Kidney epithelial cell (primary cell): ENCODE measurements around the gene COQ8A. TPM values are rescaled to one million over a fixed set of nuclear protein-coding genes. Genes with fewer than 3 reads are reported as not detected.

Experiments
- DNase-seq: peaks from one replicate; pipeline ENCODE4 v3.0.0-alpha.2; 2010; ENCODE audit warnings: low read depth
- H3K27me3 ChIP-seq: 2 replicates; pipeline ENCODE4 v1.6.0; 2011; ENCODE audit warnings: low read length; ENCODE audit not compliant: control insufficient read depth, insufficient read depth
- H3K36me3 ChIP-seq: 2 replicates; pipeline ENCODE4 v1.5.1; 2011; ENCODE audit warnings: low read length; ENCODE audit not compliant: control insufficient read depth, insufficient read depth
- H3K4me3 ChIP-seq: 2 replicates; pipeline ENCODE4 v1.5.1; 2011; ENCODE audit warnings: low read depth, mild to moderate bottlenecking, control low read depth, low read length
- total RNA-seq: library from RNA; depleted of rRNA; stranded (reverse); fragments of >200 nt; gene quantifications from 2 replicates; pipeline ENCODE4 v1.2.3, GENCODE V29; 2015
- TF ChIP-seq, protein P1 (sequence below): IDR thresholded peaks from 2 replicates; pipeline ENCODE4 v1.5.1; 2011; ENCODE audit warnings: mild to moderate bottlenecking, moderate library complexity, low read length, control low read depth, inconsistent platforms; ENCODE audit not compliant: insufficient read depth, poor library complexity, severe bottlenecking

Gene COQ8A
- total RNA-seq, 1 donor from 2014 or later = 11.8 TPM

GRCh38 chr1:227032396-227032795 lies 92.3 kb downstream of the COQ8A start:
- no peaks in the 10 kb centered on the region for H3K27me3 ChIP-seq
- TF ChIP-seq, protein P1, sequence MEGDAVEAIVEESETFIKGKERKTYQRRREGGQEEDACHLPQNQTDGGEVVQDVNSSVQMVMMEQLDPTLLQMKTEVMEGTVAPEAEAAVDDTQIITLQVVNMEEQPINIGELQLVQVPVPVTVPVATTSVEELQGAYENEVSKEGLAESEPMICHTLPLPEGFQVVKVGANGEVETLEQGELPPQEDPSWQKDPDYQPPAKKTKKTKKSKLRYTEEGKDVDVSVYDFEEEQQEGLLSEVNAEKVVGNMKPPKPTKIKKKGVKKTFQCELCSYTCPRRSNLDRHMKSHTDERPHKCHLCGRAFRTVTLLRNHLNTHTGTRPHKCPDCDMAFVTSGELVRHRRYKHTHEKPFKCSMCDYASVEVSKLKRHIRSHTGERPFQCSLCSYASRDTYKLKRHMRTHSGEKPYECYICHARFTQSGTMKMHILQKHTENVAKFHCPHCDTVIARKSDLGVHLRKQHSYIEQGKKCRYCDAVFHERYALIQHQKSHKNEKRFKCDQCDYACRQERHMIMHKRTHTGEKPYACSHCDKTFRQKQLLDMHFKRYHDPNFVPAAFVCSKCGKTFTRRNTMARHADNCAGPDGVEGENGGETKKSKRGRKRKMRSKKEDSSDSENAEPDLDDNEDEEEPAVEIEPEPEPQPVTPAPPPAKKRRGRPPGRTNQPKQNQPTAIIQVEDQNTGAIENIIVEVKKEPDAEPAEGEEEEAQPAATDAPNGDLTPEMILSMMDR = no peak
- no peaks in the 10 kb centered on the region for H3K36me3 ChIP-seq
- no peak for DNase-seq
- no peak overlapping the region for H3K4me3 ChIP-seq

GRCh38 chr1:227033880-227034279 lies 93.8 kb downstream of the COQ8A start:
- no peaks in the 10 kb centered on the region for H3K27me3 ChIP-seq
- TF ChIP-seq, protein P1 = no peak
- H3K4me3 ChIP-seq = no peak overlapping the region
- DNase-seq = no peak
- H3K36me3 ChIP-seq = peaks cover 2% of the 10 kb centered on the region

GRCh38 chr1:227035316-227035715 lies 95.2 kb downstream of the COQ8A start:
- DNase-seq = no peak
- Histone ChIP-seq H3K4me3 (no peak overlapping the region), H3K27me3 (no peaks in the 10 kb centered on the region), H3K36me3 (peaks cover 2% of the 10 kb centered on the region)
- TF ChIP-seq, protein P1 = no peak

GRCh38 chr1:227037121-227037520 lies 97.0 kb downstream of the COQ8A start:
- Histone ChIP-seq H3K27me3 (no peaks in the 10 kb centered on the region), H3K36me3 (peaks cover 2% of the 10 kb centered on the region), H3K4me3 (no peak overlapping the region)
- TF ChIP-seq, protein P1 = no peak
- DNase-seq = no peak

Other genes with a start within 250 kb of the COQ8A start
- 11.7 and 12.4 TPM in 2 replicates for gene ITPKB, start 201.0 kb upstream of the COQ8A start, total RNA-seq
- 29.7 and 31.3 TPM in 2 replicates for gene PSEN2, start 69.7 kb upstream of the COQ8A start, total RNA-seq